Keratinocyte (primary cell): ENCODE data around the gene CISD1. TPM values are rescaled to one million over a fixed set of nuclear protein-coding genes. Genes with fewer than 3 reads are reported as not detected.

Source experiments
- DNase-seq: peaks from one replicate; pipeline ENCODE4 v3.0.0-alpha.2; 2011; ENCODE audit warnings: low read depth, missing footprints, low spot score
- FAIRE-seq: peaks from 2 replicates; lab custom pipeline; 2011; peaks lifted over from hg19 to GRCh38; lab: Jason Lieb, UNC
- H2AFZ ChIP-seq: 2 replicates; pipeline ENCODE4 v1.6.0; 2012; ENCODE audit warnings: low read length, control low read depth, inconsistent platforms; ENCODE audit not compliant: control insufficient read depth
- H3K27ac ChIP-seq: 2 replicates; pipeline ENCODE4 v1.5.1; 2011; ENCODE audit warnings: low read length; ENCODE audit not compliant: control insufficient read depth, insufficient read depth
- H3K27me3 ChIP-seq: 3 replicates; pipeline ENCODE4 v1.6.0; 2011; ENCODE audit warnings: low read length; ENCODE audit not compliant: control insufficient read depth, insufficient read depth; ENCODE audit errors: extremely low read depth
- H3K36me3 ChIP-seq, 2 experiments: 2 replicates in 1 of 2; 3 replicates in 1 of 2; pipeline ENCODE4 v1.5.1; 2011; ENCODE audit warnings: low read length in 2 of 2, mild to moderate bottlenecking in 1 of 2; ENCODE audit not compliant: control insufficient read depth in 2 of 2, insufficient read depth in 2 of 2; ENCODE audit errors: extremely low read depth in 1 of 2
- H3K4me1 ChIP-seq: 3 replicates; pipeline ENCODE4 v1.5.1; 2011; ENCODE audit warnings: low read length; ENCODE audit not compliant: control insufficient read depth, insufficient read depth; ENCODE audit errors: extremely low read depth
- H3K4me2 ChIP-seq: 3 replicates; pipeline ENCODE4 v1.6.0; 2011; ENCODE audit warnings: low read depth, low read length; ENCODE audit not compliant: control insufficient read depth, insufficient read depth; ENCODE audit errors: extremely low read depth
- H3K4me3 ChIP-seq, 3 experiments: fragments of 200-600 bp in 1 of 3; sonication (generic) in 1 of 3; 2 replicates in 2 of 3; 3 replicates in 1 of 3; pipeline ENCODE4 v1.5.1; 2011 to 2016; ENCODE audit warnings: low read length in 3 of 3, mild to moderate bottlenecking in 3 of 3, control low read depth in 2 of 3, inconsistent platforms in 1 of 3, low read depth in 1 of 3, mixed read lengths in 1 of 3, mixed run types in 1 of 3, moderate library complexity in 1 of 3; ENCODE audit not compliant: control insufficient read depth in 2 of 3, insufficient read depth in 2 of 3; ENCODE audit errors: extremely low read depth in 1 of 3
- H3K79me2 ChIP-seq: 2 replicates; pipeline ENCODE4 v1.6.0; 2012; ENCODE audit warnings: low read length; ENCODE audit not compliant: control insufficient read depth, insufficient read depth
- H3K9ac ChIP-seq: 3 replicates; pipeline ENCODE4 v1.6.0; 2011; ENCODE audit warnings: low read length; ENCODE audit not compliant: control insufficient read depth, insufficient read depth; ENCODE audit errors: extremely low read depth
- H3K9me1 ChIP-seq: 3 replicates; pipeline ENCODE4 v1.6.0; 2011; ENCODE audit warnings: low read length; ENCODE audit not compliant: control insufficient read depth, insufficient read depth; ENCODE audit errors: extremely low read depth
- H3K9me3 ChIP-seq: 2 replicates; pipeline ENCODE4 v1.5.1; 2012; ENCODE audit warnings: low read depth, low read length; ENCODE audit not compliant: control insufficient read depth
- H4K20me1 ChIP-seq: 3 replicates; pipeline ENCODE4 v1.6.0; 2011; ENCODE audit warnings: low read length; ENCODE audit not compliant: control insufficient read depth, insufficient read depth; ENCODE audit errors: extremely low read depth
- EZH2 ChIP-seq: IDR thresholded peaks from one replicate; pipeline ENCODE4 v1.6.1; 2012; ENCODE audit warnings: inconsistent platforms, mild to moderate bottlenecking, low read length, moderate library complexity
- dilution Hi-C: fragments of 300-500 bp; cut with MboI; formaldehyde crosslinking; loops from one replicate; pipeline ENCODE4 v1.7.0; 2020; ENCODE audit warnings: low sequenced_read_pairs; ENCODE audit not compliant: extremely low pct_ligation_motif_present
- polyA plus RNA-seq, 5 experiments: library from polyadenylated mRNA; depleted of rRNA in 3 of 5; stranded (reverse) in 3 of 5; stranded (forward) in 1 of 5; unstranded in 1 of 5; fragments of >200 nt; gene quantifications; 1 replicate in 1 of 5; 2 replicates in 3 of 5; 3 replicates in 1 of 5; pipeline versions ENCODE4 v1.2.1 to v1.2.3, GENCODE V29; 2011 to 2012; ENCODE audit warnings: missing spikeins in 2 of 5, low read depth in 1 of 5, low replicate concordance in 1 of 5
- TF ChIP-seq, protein P1 (sequence below), 3 experiments: IDR thresholded peaks in 1 of 3; conservative IDR thresholded peaks in 1 of 3; optimal IDR thresholded peaks in 1 of 3; 2 replicates in 2 of 3; 3 replicates in 1 of 3; pipeline versions ENCODE3 to v1.5.1; 2011; ENCODE audit warnings: low read length in 3 of 3, mild to moderate bottlenecking in 3 of 3, moderate library complexity in 2 of 3, control low read depth in 1 of 3, inconsistent platforms in 1 of 3; ENCODE audit not compliant: insufficient read depth in 2 of 3; ENCODE audit errors: extremely low read depth in 1 of 3

The CISD1 gene
- polyA plus RNA-seq, 1 donor (not counting 4 experiments of a cell fraction or from before 2014, with no cell fraction given) = 81.7 TPM

DNA sequence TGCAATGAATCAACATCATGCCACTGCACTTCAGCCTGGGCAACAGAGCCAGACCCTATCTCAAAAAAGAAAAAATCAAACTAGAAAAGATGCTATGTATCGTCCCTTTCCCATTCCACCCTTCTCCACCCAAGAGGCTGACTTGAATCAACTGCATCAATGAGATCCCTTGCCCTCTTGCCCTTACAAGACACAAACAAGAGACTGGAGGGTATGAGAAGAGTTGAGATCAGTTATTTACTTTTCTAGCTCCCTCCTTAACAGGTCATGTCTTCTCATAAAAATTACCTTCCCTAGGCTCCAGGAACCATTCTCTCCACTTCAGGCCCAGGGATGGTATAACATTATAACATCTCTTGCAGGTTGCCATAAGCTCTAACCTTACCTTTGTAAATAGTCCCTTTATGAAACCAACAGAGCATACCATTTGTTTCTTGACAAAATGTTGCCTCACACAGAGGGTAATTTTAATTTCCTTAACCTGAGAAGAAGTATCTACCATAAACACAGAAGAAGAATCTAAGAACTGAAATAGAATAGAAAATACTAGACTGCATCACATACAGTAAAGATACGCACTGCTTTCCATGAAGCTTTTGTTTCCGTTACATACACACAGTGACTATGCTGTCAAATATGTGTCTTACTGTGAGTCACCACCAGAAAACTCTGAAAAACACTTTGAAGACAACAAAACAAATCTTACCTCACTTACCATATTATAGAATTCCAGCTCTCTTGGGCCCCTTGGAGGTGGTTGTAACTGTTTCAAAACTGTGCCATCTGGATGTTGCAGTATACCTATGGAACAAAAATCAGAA is 31.7 kb upstream of the CISD1 start:
- H3K27ac ChIP-seq = no peak overlapping the region
- no peak overlapping the region for H3K9ac ChIP-seq
- peak; percentile 58 for FAIRE-seq

DNA sequence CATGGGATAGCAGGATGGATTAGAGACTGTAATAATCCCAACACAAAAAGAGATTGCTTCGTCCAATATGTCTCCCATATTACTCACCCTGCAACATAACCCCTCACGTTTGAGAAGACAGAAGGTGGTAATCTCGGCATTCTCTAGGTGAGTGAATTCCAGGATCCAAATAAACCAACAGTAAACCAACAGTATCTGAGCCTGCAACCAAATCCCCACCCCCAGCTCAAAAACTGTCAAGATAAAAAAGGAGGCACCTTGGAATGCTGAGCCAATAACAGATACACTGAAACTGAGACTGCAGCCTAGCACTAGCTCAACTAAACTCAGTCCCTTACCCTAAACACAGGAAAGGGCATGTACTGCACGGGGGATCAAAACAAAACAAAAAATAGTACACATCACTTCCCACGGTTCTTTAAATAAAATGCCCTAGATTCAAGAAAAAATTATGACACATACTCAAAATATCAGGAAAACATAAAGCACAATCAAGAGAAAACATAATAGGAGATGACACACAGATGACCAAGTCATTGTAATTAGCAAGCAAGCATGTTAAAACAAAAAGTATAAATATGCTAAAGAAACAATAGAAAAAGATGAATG is 29.3 kb upstream of the CISD1 start:
- Histone ChIP-seq H3K4me1 (peaks cover 31% of the 10 kb centered on the region), H3K9me3 (no peaks in the 10 kb centered on the region), H3K36me3 (no peaks in the 10 kb centered on the region), H2AFZ (no peak overlapping the region), H4K20me1 (no peaks in the 10 kb centered on the region), H3K27me3 (no peaks in the 10 kb centered on the region), H3K4me3 (peak overlapping the region in 2 of 3 experiments; percentile 15 to 41), H3K4me2 (peak overlapping the region; percentile 63), H3K9ac (peak overlapping the region; percentile 39), H3K9me1 (no peaks in the 10 kb centered on the region), H3K27ac (peak overlapping the region; percentile 66), H3K79me2 (peaks cover 4% of the 10 kb centered on the region)
- peak; percentile 79 for FAIRE-seq
- no peak for TF ChIP-seq EZH2
- TF ChIP-seq, protein P1, sequence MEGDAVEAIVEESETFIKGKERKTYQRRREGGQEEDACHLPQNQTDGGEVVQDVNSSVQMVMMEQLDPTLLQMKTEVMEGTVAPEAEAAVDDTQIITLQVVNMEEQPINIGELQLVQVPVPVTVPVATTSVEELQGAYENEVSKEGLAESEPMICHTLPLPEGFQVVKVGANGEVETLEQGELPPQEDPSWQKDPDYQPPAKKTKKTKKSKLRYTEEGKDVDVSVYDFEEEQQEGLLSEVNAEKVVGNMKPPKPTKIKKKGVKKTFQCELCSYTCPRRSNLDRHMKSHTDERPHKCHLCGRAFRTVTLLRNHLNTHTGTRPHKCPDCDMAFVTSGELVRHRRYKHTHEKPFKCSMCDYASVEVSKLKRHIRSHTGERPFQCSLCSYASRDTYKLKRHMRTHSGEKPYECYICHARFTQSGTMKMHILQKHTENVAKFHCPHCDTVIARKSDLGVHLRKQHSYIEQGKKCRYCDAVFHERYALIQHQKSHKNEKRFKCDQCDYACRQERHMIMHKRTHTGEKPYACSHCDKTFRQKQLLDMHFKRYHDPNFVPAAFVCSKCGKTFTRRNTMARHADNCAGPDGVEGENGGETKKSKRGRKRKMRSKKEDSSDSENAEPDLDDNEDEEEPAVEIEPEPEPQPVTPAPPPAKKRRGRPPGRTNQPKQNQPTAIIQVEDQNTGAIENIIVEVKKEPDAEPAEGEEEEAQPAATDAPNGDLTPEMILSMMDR (optimal IDR thresholded peaks at IDR 0.05 in 1 of 3, IDR thresholded peaks at IDR 0.05 in 1 of 3, conservative IDR thresholded peaks at IDR 0.05 in 1 of 3; ENCODE audit: extremely low read depth in 1 of 3, insufficient read depth in 2 of 3, low read length in 3 of 3) = no peak
- no peak for DNase-seq
- dilution Hi-C loops = no loop called here

More for the DNA sequence above, 31.7 kb upstream of the CISD1 start:
- peaks cover 31% of the 10 kb centered on the region for H3K4me1 ChIP-seq
- dilution Hi-C loops = no loop called here
- H3K27me3 ChIP-seq = no peaks in the 10 kb centered on the region
- no peak for DNase-seq
- H3K4me2 ChIP-seq = peak overlapping the region; percentile 46
- H3K9me1 ChIP-seq = no peaks in the 10 kb centered on the region
- peaks cover 4% of the 10 kb centered on the region for H3K79me2 ChIP-seq
- no peak overlapping the region for H2AFZ ChIP-seq
- no peaks in the 10 kb centered on the region for H3K36me3 ChIP-seq
- no peaks in the 10 kb centered on the region for H3K9me3 ChIP-seq
- no peak overlapping the region for H3K4me3 ChIP-seq
- H4K20me1 ChIP-seq = no peaks in the 10 kb centered on the region
- no peak for TF ChIP-seq EZH2
- TF ChIP-seq, protein P1 (optimal IDR thresholded peaks at IDR 0.05 in 1 of 3, IDR thresholded peaks at IDR 0.05 in 1 of 3, conservative IDR thresholded peaks at IDR 0.05 in 1 of 3; ENCODE audit: extremely low read depth in 1 of 3, insufficient read depth in 2 of 3, low read length in 3 of 3) = no peak
